NCI-H2196 (cell line): ENCODE measurements around the gene SPATA18.
A peak's percentile ranks its signal among the peaks of the same experiment; 100 is the strongest.

Experiments used
- DNase-seq: peaks from one replicate; lab custom pipeline; 2025; ENCODE audit not compliant: unreplicated experiment; lab: John Stamatoyannopoulos, UW

SPATA18 gene, protein sequence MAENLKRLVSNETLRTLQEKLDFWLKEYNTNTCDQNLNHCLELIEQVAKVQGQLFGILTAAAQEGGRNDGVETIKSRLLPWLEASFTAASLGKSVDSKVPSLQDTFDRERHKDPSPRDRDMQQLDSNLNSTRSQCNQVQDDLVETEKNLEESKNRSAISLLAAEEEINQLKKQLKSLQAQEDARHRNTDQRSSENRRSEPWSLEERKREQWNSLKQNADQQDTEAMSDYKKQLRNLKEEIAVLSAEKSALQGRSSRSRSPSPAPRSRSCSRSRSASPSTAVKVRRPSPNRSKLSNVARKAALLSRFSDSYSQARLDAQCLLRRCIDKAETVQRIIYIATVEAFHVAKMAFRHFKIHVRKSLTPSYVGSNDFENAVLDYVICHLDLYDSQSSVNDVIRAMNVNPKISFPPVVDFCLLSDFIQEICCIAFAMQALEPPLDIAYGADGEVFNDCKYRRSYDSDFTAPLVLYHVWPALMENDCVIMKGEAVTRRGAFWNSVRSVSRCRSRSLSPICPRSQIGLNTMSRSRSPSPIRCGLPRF

DNA sequence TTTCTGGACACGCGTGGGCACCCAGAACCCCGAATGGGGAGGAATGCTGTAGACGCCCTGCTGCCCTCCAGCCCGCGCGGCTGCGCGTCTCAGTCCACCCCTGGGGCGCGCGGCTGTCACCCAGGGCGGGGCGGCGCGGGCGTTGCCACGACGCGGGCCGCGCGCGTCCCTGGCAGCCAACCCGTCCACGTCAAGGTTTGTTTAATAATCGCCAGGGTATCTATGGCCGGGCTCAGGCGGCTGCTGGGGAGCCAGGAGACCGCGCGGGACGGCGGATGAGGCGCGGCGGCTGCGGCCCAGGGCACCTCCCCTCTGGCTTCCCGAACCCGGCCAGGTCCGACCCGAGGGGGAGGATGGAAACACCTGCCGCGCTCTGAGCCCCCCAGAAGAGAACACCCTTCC is at the start of gene SPATA18:
TSS of gene SPATA18 (plus strand) at position 92 of the 402 bp plus-strand sequence. CDS start 401 bp downstream, outside the sequence.
- DNase-seq: no peak

DNA sequence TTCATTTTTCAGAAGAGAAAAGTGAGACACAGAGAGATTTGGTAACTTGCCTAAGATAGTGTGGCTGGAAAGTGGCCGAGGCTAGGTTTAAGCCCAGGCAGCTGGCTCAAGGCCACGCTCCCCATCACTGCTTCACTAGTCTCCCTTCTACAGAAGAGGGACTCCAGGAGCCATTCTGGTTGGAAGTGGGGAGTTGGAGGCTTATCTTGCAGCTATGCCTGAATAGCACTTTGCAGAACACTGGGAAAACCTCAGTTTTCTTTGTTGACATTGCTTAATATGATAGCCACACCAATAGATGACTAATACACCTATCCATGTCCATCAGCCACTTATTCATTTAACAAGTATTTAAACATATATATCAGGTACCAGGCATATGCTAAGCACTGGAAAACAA is 49.5 kb upstream of the SPATA18 start:
- no peak for DNase-seq

DNA sequence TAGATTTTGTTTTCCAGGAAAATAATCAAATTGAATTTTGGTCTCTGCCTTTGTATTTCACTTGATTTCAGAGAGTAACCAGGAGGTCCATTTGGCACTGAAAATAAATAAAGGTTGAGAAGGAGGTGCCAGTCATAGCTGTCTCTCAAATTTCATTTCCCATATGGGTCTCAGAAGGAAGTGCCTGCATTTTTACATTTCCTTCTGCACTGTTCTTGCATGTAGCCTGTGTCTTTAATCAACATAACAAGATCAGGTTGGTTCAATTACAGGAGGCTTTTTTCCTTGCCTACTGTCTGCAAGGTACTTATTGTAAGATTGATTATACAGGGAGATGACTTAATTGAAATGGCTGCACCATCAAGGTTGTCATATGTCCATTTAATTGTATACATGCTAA is 46.7 kb upstream of the SPATA18 start:
- DNase-seq: no peak

DNA sequence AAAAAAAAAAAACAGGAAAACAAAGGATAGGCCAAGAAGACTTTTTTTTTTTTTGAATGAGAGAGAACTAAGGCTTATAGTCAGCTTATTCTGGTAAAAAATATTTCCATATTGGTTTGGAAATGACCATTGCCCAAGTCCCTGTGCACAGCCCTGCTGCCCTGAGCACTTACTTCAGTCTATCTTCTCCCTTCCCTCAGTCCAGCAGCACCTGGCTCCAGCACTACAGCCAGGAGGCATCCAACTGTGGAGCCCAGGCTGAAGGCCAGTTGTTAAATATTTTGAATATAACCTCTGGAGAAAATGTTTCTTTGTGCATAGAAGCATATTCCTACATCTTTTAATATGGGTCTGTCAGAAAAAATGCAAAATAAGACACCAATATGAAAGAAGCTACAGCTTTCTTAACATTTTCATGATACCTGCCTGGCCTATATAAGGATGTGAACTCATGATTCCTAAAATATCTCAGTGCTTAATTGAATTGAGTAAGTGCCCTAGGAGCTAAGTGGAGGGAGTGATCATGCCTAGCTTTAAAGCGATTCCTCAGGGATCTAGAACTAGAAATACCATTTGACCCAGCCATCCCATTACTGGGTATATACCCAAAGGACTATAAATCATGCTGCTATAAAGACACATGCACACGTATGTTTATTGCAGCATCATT is 45.4 kb upstream of the SPATA18 start:
- DNase-seq: no peak

DNA sequence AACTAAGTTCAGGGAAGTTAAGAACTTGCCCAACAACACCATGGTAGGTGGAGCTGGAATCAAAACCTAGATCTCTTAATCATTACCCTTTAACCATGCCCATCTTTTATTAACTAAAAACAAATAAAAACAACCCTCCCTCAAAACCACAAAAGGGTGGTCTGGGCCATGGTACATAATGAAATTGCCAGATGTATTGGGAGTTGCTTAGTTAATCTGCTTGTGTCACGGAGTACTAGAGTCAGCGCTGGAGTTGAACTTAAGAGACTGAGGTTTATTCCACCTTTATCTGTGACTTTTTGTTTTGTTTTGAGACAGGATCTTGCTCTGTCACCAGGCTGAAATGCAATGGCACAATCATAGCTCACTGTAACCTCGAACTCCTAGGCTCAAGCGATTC is 44.2 kb upstream of the SPATA18 start:
- DNase-seq: no peak

DNA sequence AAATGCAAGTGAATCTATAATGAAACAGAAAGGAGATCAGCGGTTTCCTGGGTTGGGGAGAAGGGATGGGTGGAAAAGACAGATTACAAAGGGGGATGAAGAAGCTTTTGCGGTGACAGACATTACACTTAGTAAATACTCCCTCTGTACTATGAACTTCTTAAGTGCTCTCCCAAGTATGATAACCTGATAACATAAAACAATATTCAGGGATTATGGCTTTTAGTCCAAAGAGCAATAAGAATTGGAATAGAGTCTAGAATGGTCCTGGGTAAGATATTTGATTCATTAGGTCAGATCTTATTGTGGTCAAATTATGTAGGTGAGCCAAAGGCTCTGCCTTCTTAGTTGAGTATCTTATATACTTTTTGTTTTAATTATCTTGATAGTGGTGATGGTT is 40.1 kb upstream of the SPATA18 start:
- no peak for DNase-seq

DNA sequence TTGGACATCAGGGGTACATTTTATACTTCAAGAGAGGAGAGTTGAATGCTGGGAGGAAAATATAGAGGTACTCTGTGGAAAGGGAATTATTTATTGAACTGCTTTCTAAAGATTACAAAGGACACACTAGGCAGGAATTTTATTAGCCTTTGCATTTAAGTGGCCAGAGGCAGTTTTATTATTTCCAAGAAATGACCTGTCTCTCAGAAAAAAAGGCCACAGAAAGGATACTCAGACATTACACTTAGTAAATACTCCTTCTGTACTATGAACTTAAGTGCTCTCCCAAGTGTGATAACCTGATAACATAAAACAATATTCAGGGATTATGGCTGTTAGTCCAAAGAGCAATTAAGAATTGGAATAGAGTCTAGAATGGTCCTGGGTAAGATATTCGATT is 38.5 kb upstream of the SPATA18 start:
- no peak for DNase-seq

DNA sequence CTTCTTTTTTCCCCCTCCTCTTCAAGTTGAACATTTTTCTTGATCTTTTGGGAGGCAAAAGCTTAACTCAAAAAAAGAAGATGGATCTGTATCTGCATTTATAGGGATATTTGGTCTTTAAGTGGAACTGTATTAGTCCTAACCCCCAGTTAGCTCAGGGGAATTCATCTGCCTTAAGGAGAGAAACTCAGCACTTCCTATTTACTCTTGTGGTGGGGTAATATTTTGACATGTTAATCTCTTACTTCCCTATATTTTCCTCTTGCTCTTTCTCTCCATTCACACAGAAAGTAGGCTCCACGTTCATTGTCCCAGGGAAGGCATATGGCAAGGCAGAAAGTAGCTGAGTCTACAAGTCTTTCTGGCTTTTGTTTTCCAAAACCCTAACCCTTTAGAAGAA is 36.2 kb upstream of the SPATA18 start:
- no peak for DNase-seq

DNA sequence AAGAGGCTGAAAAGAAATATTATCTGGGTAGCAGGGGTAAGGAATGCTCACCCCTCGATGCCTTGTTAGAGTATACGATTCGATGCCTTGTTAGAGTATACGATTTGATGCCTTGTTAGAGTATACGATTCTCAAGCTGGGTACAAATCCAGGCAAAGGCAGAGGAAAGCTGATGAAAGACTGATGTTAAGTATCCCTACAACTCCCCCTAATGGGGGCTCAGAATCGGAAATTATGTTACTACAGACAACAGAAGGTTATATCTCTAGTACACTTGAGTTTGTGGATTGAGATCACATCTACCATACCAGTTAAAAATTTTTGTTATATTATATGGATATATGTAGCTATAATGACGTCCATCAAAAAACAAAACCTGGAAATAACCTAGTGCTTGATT is 35.7 kb upstream of the SPATA18 start:
- no peak for DNase-seq

DNA sequence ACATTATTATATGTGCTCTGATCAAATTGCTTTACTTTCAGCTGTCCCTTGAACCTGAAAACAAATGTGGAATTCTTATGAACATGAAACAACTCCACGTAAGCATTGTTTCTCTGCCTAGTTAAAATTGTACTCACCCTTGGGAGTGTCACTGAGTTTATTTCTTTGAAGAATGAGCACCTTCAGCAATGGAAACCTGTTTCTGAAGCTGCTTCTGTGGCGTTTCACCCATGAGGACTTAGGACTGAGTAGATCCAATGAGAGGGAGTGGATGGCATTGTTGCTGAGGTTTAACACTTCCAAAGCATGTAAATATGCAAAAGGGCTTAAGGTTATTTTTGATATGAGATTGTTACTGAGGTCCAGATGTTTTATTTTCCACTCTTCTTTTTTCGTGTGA is 34.1 kb upstream of the SPATA18 start:
- no peak for DNase-seq

DNA sequence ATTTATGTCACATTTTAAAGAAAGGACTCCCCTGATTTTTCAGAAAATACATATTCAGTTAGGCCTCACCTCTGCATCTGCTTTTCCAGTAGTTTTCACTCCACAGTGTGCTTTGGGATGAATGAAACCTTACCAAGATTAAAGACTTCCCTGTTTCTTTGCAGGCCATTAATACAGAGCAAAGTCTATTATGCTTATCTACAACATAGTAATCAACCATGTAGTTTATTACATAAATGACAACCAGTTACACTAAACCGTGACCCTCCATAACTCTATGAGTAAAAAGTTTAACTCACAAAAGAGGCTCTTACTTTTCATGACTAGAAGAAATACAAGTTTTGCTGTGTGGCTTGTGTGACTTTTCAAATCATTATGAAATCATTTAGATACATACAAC is 33.3 kb upstream of the SPATA18 start:
- DNase-seq: no peak

DNA sequence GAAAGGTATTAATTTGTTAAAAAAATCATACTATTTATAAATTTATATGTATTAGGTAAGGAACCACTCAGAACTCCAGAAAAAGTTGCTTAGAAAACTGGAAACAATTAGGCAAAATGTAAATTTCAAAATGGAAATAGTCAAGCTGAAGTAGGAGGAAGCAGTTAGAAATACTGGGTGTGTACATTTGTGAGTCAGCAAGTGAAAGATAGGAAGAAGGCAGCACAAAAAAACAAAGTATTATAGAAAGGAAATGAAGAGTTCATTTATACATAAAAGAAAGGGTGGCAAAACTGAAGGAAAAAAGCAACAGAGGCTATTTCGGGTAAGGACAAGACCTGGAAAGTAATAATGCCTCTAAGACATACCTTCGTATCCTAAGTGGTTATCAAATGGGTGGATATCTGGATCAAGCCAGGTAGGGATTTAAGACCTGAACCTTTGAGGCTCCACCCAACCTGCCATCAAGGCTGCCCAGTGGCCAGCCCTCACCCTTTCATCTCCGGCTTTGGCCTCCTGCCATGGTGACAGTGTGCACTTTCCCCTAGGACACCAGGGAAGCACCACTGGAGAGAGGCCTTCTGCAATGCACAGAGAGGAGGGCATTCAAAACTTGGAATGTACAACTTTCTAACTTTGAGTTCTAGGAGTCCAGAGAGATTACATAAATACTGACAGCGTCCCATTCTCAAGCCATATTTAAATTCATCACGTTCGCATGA is 31.0 kb upstream of the SPATA18 start, which contains the start of gene LRRC66:
TSS of gene LRRC66 (minus strand) at position 428 of the 722 bp plus-strand sequence. CDS start 2,750 bp downstream, outside the sequence.
- DNase-seq: no peak

DNA sequence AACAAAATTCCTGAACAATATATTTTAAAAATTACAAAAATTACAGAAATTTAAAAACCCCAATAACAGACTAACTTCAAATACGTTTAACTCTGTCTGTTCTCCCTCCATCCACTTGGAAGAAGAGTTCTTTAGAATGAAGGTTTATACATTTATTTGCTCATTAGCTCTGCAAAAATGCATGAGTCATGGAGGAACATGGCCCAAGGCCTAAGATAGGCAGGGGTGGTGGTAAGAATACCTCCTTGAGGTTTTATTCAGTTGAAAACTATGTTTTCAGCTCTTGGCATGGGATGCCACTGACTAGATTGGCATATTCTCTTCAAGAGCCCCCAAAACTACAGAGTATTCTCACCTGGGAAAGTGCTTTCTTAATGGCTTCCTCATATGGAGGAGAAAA is 22.1 kb upstream of the SPATA18 start:
- DNase-seq: no peak

DNA sequence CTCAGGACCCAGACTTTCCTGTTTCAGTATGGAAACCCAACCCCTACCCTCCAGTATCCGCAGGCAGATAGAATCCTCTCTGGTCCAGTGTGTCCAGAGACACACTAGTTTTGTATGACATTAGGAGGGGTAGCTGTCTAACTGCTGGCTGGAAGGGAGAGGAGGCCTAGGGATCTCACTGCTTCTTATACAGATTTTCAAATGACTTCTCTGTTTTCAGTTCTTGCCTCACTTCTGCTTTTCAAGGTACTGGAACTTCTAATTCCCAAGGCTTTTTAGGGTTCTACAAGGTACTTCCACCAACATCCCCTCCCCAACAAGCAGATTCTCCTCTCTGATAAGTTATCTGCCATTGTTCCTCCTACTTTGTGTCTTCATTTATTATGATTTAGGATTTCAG is 19.1 kb upstream of the SPATA18 start:
- no peak for DNase-seq

DNA sequence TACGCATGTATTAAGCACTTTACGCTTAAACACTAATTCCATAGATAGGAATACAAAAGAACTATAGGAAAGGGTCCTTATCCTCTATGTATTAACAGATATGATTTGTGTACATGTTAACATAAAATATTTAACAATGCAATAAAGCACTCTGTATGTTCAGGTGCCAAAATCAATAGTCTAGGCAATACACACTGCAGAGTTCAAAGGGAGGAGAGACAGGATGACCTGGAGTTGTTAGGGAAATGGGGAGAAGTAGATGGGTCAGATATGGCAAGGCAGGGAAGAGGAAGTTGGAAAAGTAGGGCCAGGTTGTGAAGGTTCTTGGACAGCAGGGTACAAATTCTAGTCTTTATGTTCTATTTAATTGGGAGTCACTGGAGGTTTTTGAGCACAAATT is 15.9 kb upstream of the SPATA18 start:
- no peak for DNase-seq

DNA sequence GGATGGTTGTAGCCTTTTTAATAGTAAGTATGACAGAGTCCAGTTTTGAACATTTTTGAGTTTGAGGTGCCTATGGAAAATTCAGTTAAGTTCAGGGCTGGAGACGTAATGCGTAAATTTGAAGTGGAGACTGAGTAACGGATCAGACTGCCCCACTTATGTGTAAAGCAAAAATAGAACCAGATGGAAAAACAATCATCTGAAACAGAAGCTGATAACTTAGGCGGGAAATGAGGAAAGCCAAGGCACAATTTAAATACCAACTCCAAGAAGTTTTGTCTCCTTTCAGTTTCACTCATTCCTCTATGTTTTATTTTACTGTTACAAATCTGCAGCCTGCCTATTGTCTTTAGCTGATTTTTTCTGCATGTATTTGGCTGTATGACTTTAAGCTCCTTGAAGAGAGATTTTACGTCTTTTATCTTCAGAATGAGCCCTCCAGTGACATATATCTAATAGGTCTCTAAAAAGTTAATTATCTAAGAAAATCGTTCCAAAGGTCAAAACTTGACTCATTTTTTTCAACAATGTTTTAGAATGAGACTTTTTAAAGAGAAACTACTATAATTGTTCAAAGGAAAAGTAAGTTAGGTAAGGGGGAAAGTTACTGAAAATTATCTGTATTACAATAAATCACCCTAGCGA is 14.1 kb upstream of the SPATA18 start:
- DNase-seq: no peak

DNA sequence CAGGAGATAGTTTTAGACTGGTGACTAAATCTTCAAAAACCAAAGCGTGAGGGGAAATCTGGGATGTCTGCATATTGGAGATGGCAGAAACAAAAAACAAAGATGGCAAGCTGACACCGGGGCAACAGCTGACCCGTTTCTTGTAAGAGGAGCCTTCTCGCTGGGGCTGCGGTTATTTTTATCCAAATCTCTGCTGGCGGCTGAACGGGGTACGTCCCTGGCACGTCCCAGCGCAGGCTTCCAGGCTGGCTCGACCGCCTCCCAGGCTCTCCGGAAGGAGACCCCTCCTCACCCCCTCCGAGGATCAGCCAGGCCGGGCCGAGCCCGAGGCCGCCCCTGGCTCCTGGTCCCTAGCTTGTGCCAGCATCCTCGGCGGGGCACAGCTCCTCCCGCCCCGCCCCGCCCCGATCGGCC is 13.4 kb upstream of the SPATA18 start:
- peak; percentile 22 for DNase-seq

DNA sequence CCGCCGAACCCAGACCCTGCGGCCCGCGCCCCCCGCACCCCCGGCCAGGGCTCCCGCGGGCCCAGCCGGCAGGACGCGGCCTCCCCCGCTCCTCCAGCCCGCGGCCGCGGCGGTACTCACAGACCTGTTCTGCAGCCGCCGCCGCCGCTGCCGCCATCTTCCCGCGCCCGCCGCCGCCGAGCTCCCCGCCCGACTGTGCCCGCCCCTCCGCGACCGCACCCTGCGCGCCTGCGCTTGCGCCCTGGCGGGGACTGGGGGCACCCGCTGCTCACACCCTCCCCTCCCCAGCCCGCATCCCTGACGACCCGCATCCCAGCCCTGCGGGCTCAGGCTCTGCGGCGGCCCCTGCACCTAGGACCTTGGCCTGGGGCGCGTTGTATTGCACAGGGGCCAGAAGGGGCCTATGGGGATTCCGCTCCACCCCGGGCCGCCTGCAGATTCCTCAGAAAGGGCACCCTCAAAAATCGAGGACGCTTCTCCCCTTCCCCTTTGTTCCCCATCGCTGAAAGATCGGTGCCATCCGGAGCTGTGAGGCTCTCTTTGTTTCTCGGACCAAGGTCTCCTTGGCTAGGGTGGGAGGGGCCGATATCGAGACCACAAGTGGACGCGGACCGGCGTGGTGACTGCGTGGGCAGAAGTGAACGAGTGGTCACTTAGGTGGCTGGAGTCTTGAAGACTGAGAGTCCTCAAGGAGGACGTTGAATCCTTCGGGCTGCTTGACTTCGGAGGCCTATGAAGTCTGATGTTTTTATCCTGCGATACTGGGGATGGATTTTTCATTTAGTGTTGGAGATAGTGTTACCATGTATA is 12.8 kb upstream of the SPATA18 start, which contains the start of gene SGCB:
TSS of gene SGCB (minus strand) at position 197 of the 810 bp plus-strand sequence. CDS start at position 157, 40 bp downstream.
- peak; percentile 62 for DNase-seq

DNA sequence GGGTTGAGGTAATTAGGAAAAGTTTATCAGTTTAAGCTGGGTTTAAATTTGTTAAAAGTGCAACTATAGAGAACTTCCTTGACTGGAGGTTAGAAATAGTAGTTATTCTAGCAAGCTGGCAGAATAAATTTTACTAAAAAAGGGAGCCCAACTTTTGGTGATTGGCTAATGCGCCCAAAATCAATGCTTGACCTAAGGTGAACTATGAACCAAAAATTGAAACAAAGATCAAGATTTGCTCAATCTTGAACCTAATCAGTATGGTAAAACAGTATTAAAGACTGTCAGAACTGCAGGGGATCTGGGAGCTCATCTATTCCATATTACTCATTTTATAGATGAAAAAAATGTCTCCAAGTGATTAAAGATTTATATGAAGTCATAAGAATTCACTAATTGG is 6.1 kb upstream of the SPATA18 start:
- DNase-seq: no peak

DNA sequence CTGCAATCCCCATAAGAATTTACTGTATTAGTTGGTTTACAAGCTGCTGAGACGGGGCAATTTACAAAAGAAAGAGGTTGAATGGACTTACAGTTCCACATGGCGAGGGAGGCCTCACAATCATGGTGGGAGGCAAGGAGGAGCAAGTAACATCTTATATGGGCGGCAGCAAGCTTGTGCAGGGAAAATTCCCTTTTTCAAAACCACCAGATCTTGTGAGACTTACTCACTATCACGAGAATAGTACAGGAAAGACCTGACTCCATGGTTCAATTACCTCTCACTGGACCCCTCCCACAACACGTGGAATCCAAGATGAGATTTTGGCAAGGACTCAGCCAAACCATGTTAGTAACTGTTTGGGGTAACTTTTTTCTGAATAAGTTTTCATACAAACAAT is 1.8 kb upstream of the SPATA18 start:
- no peak for DNase-seq
